GM18909 (cell line): ENCODE measurements around the gene ZSCAN20.

Experiments
- ATAC-seq: cut with Tn5 transposase; IDR thresholded peaks from one replicate; pipeline ENCODE4 v1.9.1; 2021; ENCODE audit warnings: mild to moderate bottlenecking; ENCODE audit not compliant: unreplicated experiment, poor library complexity

The ZSCAN20 gene

GRCh38 chr1:33443080-33443704, 29.3 kb upstream of the ZSCAN20 start:
- ATAC-seq, result no peak

- ATAC-seq, result no peak
Observed at GRCh38 chr1:33443705-33444180, 28.7 kb upstream of the ZSCAN20 start.

- ATAC-seq, result no peak
Observed at GRCh38 chr1:33445108-33445507, 27.3 kb upstream of the ZSCAN20 start.

GRCh38 chr1:33446590-33446989, 25.9 kb upstream of the ZSCAN20 start:
- no peak for ATAC-seq

GRCh38 chr1:33454646-33455282, 17.7 kb upstream of the ZSCAN20 start:
- no peak for ATAC-seq

- ATAC-seq, result no peak
Observed at GRCh38 chr1:33455539-33456501, 16.6 kb upstream of the ZSCAN20 start.

- no peak for ATAC-seq
Observed at GRCh38 chr1:33456502-33456886, 16.0 kb upstream of the ZSCAN20 start.

- ATAC-seq, result no peak
Observed at GRCh38 chr1:33459691-33460090, 12.8 kb upstream of the ZSCAN20 start.

GRCh38 chr1:33460144-33460543, 12.3 kb upstream of the ZSCAN20 start:
- ATAC-seq, result no peak

GRCh38 chr1:33460947-33461629, 11.4 kb upstream of the ZSCAN20 start:
- peak; percentile 75 for ATAC-seq

GRCh38 chr1:33462405-33463164, 9.9 kb upstream of the ZSCAN20 start:
- ATAC-seq, result no peak

- no peak for ATAC-seq
Observed at GRCh38 chr1:33464552-33464951, 7.9 kb upstream of the ZSCAN20 start.

- ATAC-seq, result no peak
Observed at GRCh38 chr1:33465316-33465715, 7.1 kb upstream of the ZSCAN20 start.

GRCh38 chr1:33466159-33466558, 6.3 kb upstream of the ZSCAN20 start:
- ATAC-seq, result no peak

GRCh38 chr1:33468011-33468410, 4.4 kb upstream of the ZSCAN20 start:
- ATAC-seq, result no peak

GRCh38 chr1:33468531-33468930, 3.9 kb upstream of the ZSCAN20 start:
- no peak for ATAC-seq

GRCh38 chr1:33468967-33469366, 3.5 kb upstream of the ZSCAN20 start:
- no peak for ATAC-seq

GRCh38 chr1:33469691-33470090, 2.8 kb upstream of the ZSCAN20 start:
- ATAC-seq, result no peak

GRCh38 chr1:33470495-33471012, 1.9 kb upstream of the ZSCAN20 start:
- ATAC-seq, result no peak

GRCh38 chr1:33471416-33471815, 1.0 kb upstream of the ZSCAN20 start:
- no peak for ATAC-seq
